Uterus (tissue), 4 donors: ENCODE data around the gene CTDP1. TPM values are rescaled to one million over a fixed set of nuclear protein-coding genes. Genes with fewer than 3 reads are reported as not detected.

Experiments used
- DNase-seq, 2 donors: peaks; one replicate each; pipeline ENCODE4 v3.0.0-alpha.2; 2019 to 2020
- H3K27ac ChIP-seq, 2 donors: fragments of 200-600 bp; sonication (generic); 1 replicate in 1 of 2; 2 replicates in 1 of 2; pipeline ENCODE4 v1.5.1; 2016 to 2018
- H3K27me3 ChIP-seq, 2 donors: fragments of 200-600 bp; sonication (generic); one replicate each; pipeline ENCODE4 v1.5.1; 2018 to 2019; ENCODE audit warnings: control low read depth in 1 of 2
- H3K36me3 ChIP-seq, 2 donors: fragments of 200-600 bp; sonication (generic); one replicate each; pipeline ENCODE4 v1.5.1; 2019; ENCODE audit warnings: control low read depth in 1 of 2
- H3K4me1 ChIP-seq, 2 donors: fragments of 200-600 bp; sonication (generic); one replicate each; pipeline ENCODE4 v1.5.1; 2018 to 2019; ENCODE audit warnings: control low read depth in 1 of 2
- H3K4me3 ChIP-seq, 2 donors: fragments of 200-600 bp; sonication (generic); 1 replicate in 1 of 2; 2 replicates in 1 of 2; pipeline ENCODE4 v1.5.1; 2018 to 2019; ENCODE audit warnings: mild to moderate bottlenecking in 1 of 2
- H3K9me3 ChIP-seq, 2 donors: fragments of 200-600 bp; sonication (generic); one replicate each; pipeline ENCODE4 v1.5.1; 2019; ENCODE audit warnings: control low read depth in 1 of 2
- POLR2A ChIP-seq, 2 donors: fragments of 450-650 bp; IDR thresholded peaks; one replicate each; pipeline ENCODE4 v1.6.1; 2016; ENCODE audit warnings: antibody characterized with exemption in 2 of 2, mild to moderate bottlenecking in 1 of 2, moderate library complexity in 1 of 2
- intact Hi-C: fragments of 100-400 bp; cut with DNase I; formaldehyde crosslinking; loops from one replicate; pipeline ENCODE4 v1.15.1; 2023; ENCODE audit warnings: low total_unique reads
- total RNA-seq, 4 donors: library from RNA; depleted of rRNA in 3 of 4; stranded (reverse); fragments of >200 nt in 3 of 4; gene quantifications; one replicate each; pipeline versions ENCODE4 v1.1.0 to v1.2.4, GENCODE V29; 2014 to 2023
- TF ChIP-seq, protein P1 (sequence below), 4 experiments: fragments of 200-600 bp in 2 of 4; fragments of 450-650 bp in 2 of 4; sonication (generic) in 2 of 4; IDR thresholded peaks; one replicate each; pipeline ENCODE4 v1.5.1; 2016 to 2019; ENCODE audit warnings: antibody characterized with exemption in 4 of 4, mild to moderate bottlenecking in 2 of 4, moderate library complexity in 1 of 4
- donor health status: DM: yes; HTN: yes; CAD: no.

The CTDP1 gene
- total RNA-seq, 4 donors from 2014 or later = 6.2 to 22.5 (median 20.4) TPM

DNA sequence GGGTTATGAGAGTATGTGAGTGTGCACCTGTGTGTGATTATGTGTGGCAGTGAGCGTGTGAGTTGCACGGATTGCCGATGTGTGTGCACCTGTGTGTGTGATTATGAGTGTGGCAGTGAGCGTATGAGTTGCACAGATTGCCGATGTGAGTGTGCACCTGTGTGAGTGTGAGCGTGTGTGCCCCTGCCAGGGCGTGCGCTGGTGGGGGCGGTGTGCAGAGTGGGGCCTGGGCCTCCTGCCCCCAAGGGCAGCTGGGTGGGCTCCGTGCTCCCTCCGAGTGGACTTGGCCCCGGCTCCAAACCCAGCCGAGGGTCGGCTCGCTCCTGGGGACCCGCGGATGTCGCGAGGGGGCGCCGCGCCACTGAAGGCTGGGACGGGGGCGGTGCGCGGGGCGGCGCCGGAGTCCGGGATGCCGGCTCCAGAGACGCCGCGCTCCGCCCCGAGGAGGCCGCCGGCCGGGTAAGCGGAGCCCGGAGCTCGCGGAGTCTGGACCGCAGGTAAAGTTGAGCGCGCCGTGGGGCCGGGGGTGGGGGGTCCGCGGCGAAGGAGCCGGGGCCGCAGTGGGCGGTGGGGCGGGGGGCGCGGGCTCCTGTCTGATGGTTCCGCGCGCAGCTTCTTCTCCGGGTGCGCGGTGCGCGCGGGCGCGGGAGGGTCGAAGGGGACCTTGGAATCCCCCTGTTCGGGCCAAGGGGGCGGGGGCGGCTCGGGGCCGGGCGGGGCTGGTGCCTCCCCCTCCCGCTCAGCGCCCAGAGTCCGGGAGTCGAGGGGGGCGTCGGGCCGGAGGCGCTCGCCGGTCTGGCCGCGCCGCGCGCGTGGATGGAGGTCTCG is 118.1 kb downstream of the CTDP1 start, which contains the start of gene KCNG2:
Gene KCNG2 (plus strand): TSS at position 421 of the 828 bp plus-strand sequence. CDS start 65,730 bp downstream, outside the sequence.
- no peaks in the 10 kb centered on the region for H3K36me3 ChIP-seq
- TF ChIP-seq, protein P1, sequence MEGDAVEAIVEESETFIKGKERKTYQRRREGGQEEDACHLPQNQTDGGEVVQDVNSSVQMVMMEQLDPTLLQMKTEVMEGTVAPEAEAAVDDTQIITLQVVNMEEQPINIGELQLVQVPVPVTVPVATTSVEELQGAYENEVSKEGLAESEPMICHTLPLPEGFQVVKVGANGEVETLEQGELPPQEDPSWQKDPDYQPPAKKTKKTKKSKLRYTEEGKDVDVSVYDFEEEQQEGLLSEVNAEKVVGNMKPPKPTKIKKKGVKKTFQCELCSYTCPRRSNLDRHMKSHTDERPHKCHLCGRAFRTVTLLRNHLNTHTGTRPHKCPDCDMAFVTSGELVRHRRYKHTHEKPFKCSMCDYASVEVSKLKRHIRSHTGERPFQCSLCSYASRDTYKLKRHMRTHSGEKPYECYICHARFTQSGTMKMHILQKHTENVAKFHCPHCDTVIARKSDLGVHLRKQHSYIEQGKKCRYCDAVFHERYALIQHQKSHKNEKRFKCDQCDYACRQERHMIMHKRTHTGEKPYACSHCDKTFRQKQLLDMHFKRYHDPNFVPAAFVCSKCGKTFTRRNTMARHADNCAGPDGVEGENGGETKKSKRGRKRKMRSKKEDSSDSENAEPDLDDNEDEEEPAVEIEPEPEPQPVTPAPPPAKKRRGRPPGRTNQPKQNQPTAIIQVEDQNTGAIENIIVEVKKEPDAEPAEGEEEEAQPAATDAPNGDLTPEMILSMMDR (IDR thresholded peaks at IDR 0.05) = no peak
- no peak for TF ChIP-seq POLR2A (IDR thresholded peaks at IDR 0.05)
- H3K9me3 ChIP-seq = no peaks in the 10 kb centered on the region
- no peak for DNase-seq
- no peak within 1 kb of the TSS for H3K4me3 ChIP-seq
- peaks cover 4 to 22% of the 10 kb centered on the region in 2 donors for H3K27me3 ChIP-seq
- intact Hi-C loops = no loop called here
- H3K4me1 ChIP-seq = peaks cover 0 to 19% of the 10 kb centered on the region in 2 donors
- H3K27ac ChIP-seq = no peak within 1 kb of the TSS

DNA sequence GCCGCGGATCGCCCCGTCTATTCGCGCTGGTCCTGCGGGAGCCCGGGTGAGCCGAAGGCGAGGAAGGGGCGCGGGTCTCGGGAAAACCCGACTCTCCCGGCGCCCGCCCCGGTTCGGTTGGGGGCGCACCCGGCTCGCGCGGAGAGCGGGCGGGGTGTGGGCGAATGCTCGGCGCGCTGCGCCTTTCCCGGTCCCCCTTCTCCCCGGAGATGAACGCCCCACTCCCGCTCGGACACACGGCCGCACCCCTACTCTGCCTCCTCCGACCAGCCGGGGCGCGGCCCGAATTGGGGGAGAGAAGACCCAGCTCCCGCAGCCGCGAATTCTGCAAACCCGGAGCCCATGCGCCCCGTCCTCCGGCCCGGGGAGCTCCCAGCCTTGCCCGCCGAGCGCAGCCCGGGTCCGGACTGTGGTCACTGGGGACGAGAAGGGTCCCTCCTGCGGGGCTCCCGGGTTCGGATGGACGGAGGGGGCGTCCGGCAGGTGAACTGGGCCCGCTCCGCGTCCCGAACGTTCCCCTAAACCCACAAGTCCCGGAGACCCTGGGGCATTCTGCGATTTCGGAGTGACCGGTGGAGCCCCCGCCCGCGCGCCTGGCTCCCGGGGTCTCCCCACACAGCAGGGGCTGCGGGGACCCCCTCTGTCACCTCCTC is 118.9 kb downstream of the CTDP1 start:
- intact Hi-C loops = no loop called here
- H3K27ac ChIP-seq = no peak overlapping the region
- H3K4me3 ChIP-seq = no peak overlapping the region
- H3K9me3 ChIP-seq = no peaks in the 10 kb centered on the region
- peaks cover 4 to 17% of the 10 kb centered on the region in 2 donors for H3K27me3 ChIP-seq
- no peak for DNase-seq
- H3K36me3 ChIP-seq = no peaks in the 10 kb centered on the region
- peaks cover 0 to 19% of the 10 kb centered on the region in 2 donors for H3K4me1 ChIP-seq
- TF ChIP-seq, protein P1 (IDR thresholded peaks at IDR 0.05) = no peak
- no peak for TF ChIP-seq POLR2A (IDR thresholded peaks at IDR 0.05)

DNA sequence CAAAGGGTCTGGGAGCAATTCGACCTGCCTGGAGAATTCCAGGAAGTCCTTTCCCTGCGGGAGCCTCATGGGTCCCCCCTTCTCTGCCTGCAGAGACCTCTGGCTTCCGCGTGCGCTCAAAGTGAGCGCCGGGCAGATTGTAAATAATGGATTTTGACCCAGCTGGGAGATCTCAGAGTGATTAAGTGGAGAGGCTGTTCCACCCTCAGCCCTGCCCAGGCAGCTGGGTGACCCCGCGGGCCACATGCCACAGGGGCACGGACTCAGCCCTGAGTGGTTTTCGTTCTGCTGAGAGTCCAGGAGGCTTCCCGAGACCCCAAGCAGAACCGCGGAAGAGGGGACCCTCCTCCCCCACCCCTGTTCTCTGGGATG is 119.4 kb downstream of the CTDP1 start:
- H3K4me3 ChIP-seq = no peak overlapping the region
- H3K4me1 ChIP-seq = peaks cover 0 to 19% of the 10 kb centered on the region in 2 donors
- H3K9me3 ChIP-seq = no peaks in the 10 kb centered on the region
- no peak for DNase-seq
- H3K36me3 ChIP-seq = no peaks in the 10 kb centered on the region
- H3K27ac ChIP-seq = no peak overlapping the region
- peaks cover 4 to 17% of the 10 kb centered on the region in 2 donors for H3K27me3 ChIP-seq
- intact Hi-C loops = no loop called here
- TF ChIP-seq, protein P1 (IDR thresholded peaks at IDR 0.05) = no peak
- no peak for TF ChIP-seq POLR2A (IDR thresholded peaks at IDR 0.05)

DNA sequence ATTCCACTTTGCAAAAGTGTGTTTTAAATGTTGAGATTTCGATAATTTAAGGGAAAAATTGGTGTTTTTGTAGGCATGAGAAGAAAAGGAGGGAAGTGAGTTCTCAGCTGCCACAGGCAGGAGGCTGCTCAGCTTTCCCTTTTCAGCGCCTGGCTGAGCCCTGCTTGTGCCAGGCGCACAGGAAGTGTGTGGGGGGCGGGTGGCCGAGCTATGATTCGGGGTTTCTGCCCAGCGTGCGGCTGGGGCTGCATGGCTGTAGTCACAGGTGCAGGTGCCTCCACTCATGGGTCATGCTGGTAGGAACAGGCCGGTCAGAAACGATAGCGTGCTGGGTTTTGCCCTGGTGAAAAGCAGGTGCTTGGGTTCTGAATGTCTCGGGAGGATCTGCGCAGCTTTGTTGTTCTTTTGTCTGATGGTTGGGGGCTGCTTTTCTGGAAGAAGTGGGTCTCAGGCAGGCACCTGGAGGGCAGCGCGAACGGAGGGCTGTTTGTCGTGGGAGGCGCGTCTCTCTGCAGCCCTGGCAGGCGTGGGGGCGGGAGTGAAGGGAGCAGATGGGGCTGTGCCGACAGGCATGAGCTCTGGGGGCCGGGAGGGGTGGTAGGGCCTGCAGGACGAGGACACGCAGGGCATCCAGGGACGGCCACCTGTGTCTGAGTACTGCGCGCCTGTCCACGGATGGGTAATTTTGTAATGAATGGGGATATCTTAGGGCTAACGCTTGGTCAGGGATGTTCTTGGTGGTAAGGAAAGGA is 120.2 kb downstream of the CTDP1 start:
- DNase-seq = no peak
- no peak overlapping the region for H3K27ac ChIP-seq
- no peak for TF ChIP-seq POLR2A (IDR thresholded peaks at IDR 0.05)
- TF ChIP-seq, protein P1 (IDR thresholded peaks at IDR 0.05) = no peak
- H3K36me3 ChIP-seq = no peaks in the 10 kb centered on the region
- intact Hi-C loops = no loop called here
- peaks cover 4 to 17% of the 10 kb centered on the region in 2 donors for H3K27me3 ChIP-seq
- no peaks in the 10 kb centered on the region for H3K9me3 ChIP-seq
- no peak overlapping the region for H3K4me3 ChIP-seq
- H3K4me1 ChIP-seq = peaks cover 0 to 19% of the 10 kb centered on the region in 2 donors
